HCT116 (cell line): Measurements from ENCODE around the gene LATS1. TPM values are rescaled to one million over a fixed set of nuclear protein-coding genes. Genes with fewer than 3 reads are reported as not detected.
A peak's percentile ranks its signal among the peaks of the same experiment; 100 is the strongest.
"Not testable (repeated sequence)": the region's sequence is repeated elsewhere in the genome, so short reads cannot be mapped to it uniquely, and the experiment has no call there.

Experiments
- ATAC-seq: fragments of 200-7000 bp; cut with Tn5 transposase; 2 replicates; pipeline ENCODE4 v1.9.1; 2020; ENCODE audit warnings: mild to moderate bottlenecking, moderate library complexity
- BruUV-seq: library from RNA; stranded (reverse); fragments of 400-500 nt; replicated peaks from 2 replicates; lab custom pipeline; 2021; lab: Mats Ljungman, UMichigan
- CTCF ChIA-PET: fragments of 300-600 bp; sonication (Branson Sonifier 250); formaldehyde crosslinking; loops from one replicate; lab custom pipeline; 2021; ENCODE audit warnings: antibody characterized with exemption; lab: Charles Lee
- POLR2A ChIA-PET: fragments of 300-600, 350-600 bp; sonication (Branson Sonifier 250); formaldehyde crosslinking; loops from one replicate; lab custom pipeline; 2021; ENCODE audit warnings: antibody characterized with exemption; lab: Charles Lee
- RAD21 ChIA-PET, 2 experiments: fragments of 300-600 bp; sonication (Branson Sonifier 250); formaldehyde crosslinking; loops; one replicate each; lab custom pipeline; 2023; ENCODE audit warnings: low total read pairs in 2 of 2; ENCODE audit not compliant: uncharacterized antibody in 2 of 2, unreplicated experiment in 2 of 2, low non-redundant PET in 1 of 2; lab: Charles Lee
- DNase-seq: peaks from one replicate; pipeline ENCODE4 v3.0.0-alpha.2; 2010; ENCODE audit warnings: low read depth, low spot score
- H2AFZ ChIP-seq: fragments of 200-600 bp; shearing (Covaris generic), sonication (generic); 2 replicates; pipeline ENCODE4 v1.6.1; 2017; ENCODE audit warnings: low read depth, mixed run types, mixed read lengths, antibody characterized with exemption, low read length; ENCODE audit not compliant: poor library complexity, severe bottlenecking
- H3K27ac ChIP-seq: 2 replicates; pipeline ENCODE4 v1.5.1; 2012; ENCODE audit warnings: low read depth, low read length
- H3K27me3 ChIP-seq: fragments of 200-600 bp; sonication (generic); 2 replicates; pipeline ENCODE4 v1.6.1; 2016; ENCODE audit warnings: mixed run types, low read length, mixed read lengths; ENCODE audit not compliant: insufficient read depth
- H3K36me3 ChIP-seq, 2 experiments: fragments of 200-500 bp in 1 of 2; fragments of 200-600 bp in 1 of 2; sonication (Bioruptor generic) in 1 of 2; sonication (generic) in 1 of 2; 2 replicates each; pipeline versions ENCODE4 v1.5.1 to v1.6.1; 2014 to 2016; ENCODE audit warnings: low read length in 2 of 2, inconsistent platforms in 1 of 2, mixed read lengths in 1 of 2, mixed run types in 1 of 2; ENCODE audit not compliant: insufficient read depth in 2 of 2, control insufficient read depth in 1 of 2
- H3K4me1 ChIP-seq, 2 experiments: fragments of 200-600 bp in 1 of 2; sonication (generic) in 1 of 2; 2 replicates each; pipeline versions ENCODE4 v1.5.1 to v1.6.1; 2012 to 2017; ENCODE audit warnings: low read length in 2 of 2, inconsistent platforms in 1 of 2, mild to moderate bottlenecking in 1 of 2, mixed read lengths in 1 of 2, mixed run types in 1 of 2, moderate library complexity in 1 of 2; ENCODE audit not compliant: insufficient read depth in 2 of 2, control insufficient read depth in 1 of 2
- H3K4me2 ChIP-seq: fragments of 200-600 bp; sonication (generic); 2 replicates; pipeline ENCODE4 v1.6.1; 2017; ENCODE audit warnings: mixed run types, low read length, mixed read lengths
- H3K4me3 ChIP-seq, 2 experiments: fragments of 200-600 bp in 1 of 2; sonication (generic) in 1 of 2; replicated peaks in 1 of 2; 2 replicates each; pipeline ENCODE4 v1.5.1; 2011 to 2016; ENCODE audit warnings: low read length in 2 of 2, control low read depth in 1 of 2, low read depth in 1 of 2, mild to moderate bottlenecking in 1 of 2, mixed read lengths in 1 of 2, mixed run types in 1 of 2
- H3K79me2 ChIP-seq: fragments of 200-600 bp; sonication (generic); 2 replicates; pipeline ENCODE4 v1.6.1; 2017; ENCODE audit warnings: mild to moderate bottlenecking, mixed run types, low read length, moderate library complexity, mixed read lengths; ENCODE audit not compliant: insufficient read depth
- H3K9ac ChIP-seq: fragments of 200-600 bp; sonication (generic); 2 replicates; pipeline ENCODE4 v1.6.1; 2016; ENCODE audit warnings: low read length, mixed read lengths
- H3K9me2 ChIP-seq: fragments of 200-600 bp; sonication (generic), shearing (Covaris generic); 2 replicates; pipeline ENCODE4 v1.6.1; 2017; ENCODE audit warnings: mixed run types, mild to moderate bottlenecking, moderate library complexity; ENCODE audit not compliant: insufficient read depth
- H3K9me3 ChIP-seq, 2 experiments: fragments of 200-500 bp in 1 of 2; fragments of 200-600 bp in 1 of 2; sonication (Bioruptor generic) in 1 of 2; sonication (generic) in 1 of 2; 2 replicates each; pipeline ENCODE4 v1.6.1; 2014 to 2017; ENCODE audit warnings: low read length in 2 of 2, mixed read lengths in 2 of 2, inconsistent platforms in 1 of 2, low read depth in 1 of 2, mild to moderate bottlenecking in 1 of 2, mixed run types in 1 of 2, moderate library complexity in 1 of 2; ENCODE audit not compliant: control insufficient read depth in 1 of 2, insufficient read depth in 1 of 2
- H4K20me1 ChIP-seq: fragments of 200-600 bp; sonication (generic), shearing (Covaris generic); 2 replicates; pipeline ENCODE4 v1.6.1; 2017; ENCODE audit warnings: mixed run types, mild to moderate bottlenecking, moderate library complexity; ENCODE audit not compliant: insufficient read depth
- CBX3 ChIP-seq: IDR thresholded peaks from 2 replicates; pipeline ENCODE4 v1.6.1; 2012; ENCODE audit warnings: low read depth
- CEBPB ChIP-seq: IDR thresholded peaks from 2 replicates; pipeline ENCODE4 v1.6.1; 2012; ENCODE audit warnings: low read depth
- ELF1 ChIP-seq: IDR thresholded peaks from 2 replicates; pipeline ENCODE4 v1.6.1; 2012; ENCODE audit warnings: low read depth, borderline replicate concordance
- FOSL1 ChIP-seq: IDR thresholded peaks from 2 replicates; pipeline ENCODE4 v1.6.1; 2012; ENCODE audit warnings: low read depth
- JUND ChIP-seq: IDR thresholded peaks from 2 replicates; pipeline ENCODE4 v1.6.1; 2012
- POLR2A ChIP-seq: IDR thresholded peaks from 2 replicates; pipeline ENCODE4 v1.7.0; 2011; ENCODE audit warnings: borderline replicate concordance; ENCODE audit not compliant: insufficient read depth, insufficient read length; ENCODE audit errors: extremely low read depth
- POLR2AphosphoS5 ChIP-seq: IDR thresholded peaks from 2 replicates; pipeline ENCODE4 v1.6.1; 2011; ENCODE audit warnings: mild to moderate bottlenecking, low read depth, low read length, moderate library complexity
- SP1 ChIP-seq: IDR thresholded peaks from 2 replicates; pipeline ENCODE4 v1.6.1; 2012; ENCODE audit warnings: low read depth
- TCF7L2 ChIP-seq: IDR thresholded peaks from 2 replicates; pipeline ENCODE4 v1.7.0; 2011; ENCODE audit warnings: borderline replicate concordance, inconsistent platforms; ENCODE audit not compliant: insufficient read depth, insufficient read length; ENCODE audit errors: extremely low read depth
- YY1 ChIP-seq: IDR thresholded peaks from 2 replicates; pipeline ENCODE4 v1.6.1; 2011; ENCODE audit warnings: low read length, low read depth, moderate library complexity, mild to moderate bottlenecking; ENCODE audit not compliant: insufficient replicate concordance; ENCODE audit errors: extremely low read depth
- ZFX ChIP-seq: fragments of 450-650 bp; IDR thresholded peaks from 2 replicates; pipeline ENCODE4 v1.6.1; 2017
- intact Hi-C: fragments of 100-400 bp; cut with micrococcal nuclease; formaldehyde crosslinking; loops from 2 replicates; pipeline ENCODE4 v1.10.0; 2022
- total RNA-seq: library from RNA; stranded (reverse); gene quantifications from one replicate; pipeline ENCODE4 v1.2.1, GENCODE V29; 2021; ENCODE audit not compliant: unreplicated experiment
- TF ChIP-seq, protein P1 (sequence below), 3 experiments: fragments of 200-600 bp in 1 of 3; sonication (generic) in 1 of 3; IDR thresholded peaks in 2 of 3; conservative IDR thresholded peaks in 1 of 3; 2 replicates each; pipeline ENCODE4 v1.5.1; 2012 to 2017; ENCODE audit warnings: low read depth in 2 of 3, low read length in 2 of 3, antibody characterized with exemption in 1 of 3, borderline replicate concordance in 1 of 3, control low read depth in 1 of 3, mild to moderate bottlenecking in 1 of 3, mixed read lengths in 1 of 3, mixed run types in 1 of 3, moderate library complexity in 1 of 3; ENCODE audit not compliant: insufficient read depth in 1 of 3
- TF ChIP-seq, protein P2 (sequence below): IDR thresholded peaks from 2 replicates; pipeline ENCODE4 v1.6.1; 2012
- TF ChIP-seq, protein P3 (sequence below): IDR thresholded peaks from 2 replicates; pipeline ENCODE4 v1.6.1; 2011; ENCODE audit warnings: mild to moderate bottlenecking, low read length, moderate library complexity; ENCODE audit not compliant: insufficient replicate concordance; ENCODE audit errors: extremely low read depth

Gene LATS1
- total RNA-seq, 1 experiment from 2014 or later, result 21.6 TPM

DNA sequence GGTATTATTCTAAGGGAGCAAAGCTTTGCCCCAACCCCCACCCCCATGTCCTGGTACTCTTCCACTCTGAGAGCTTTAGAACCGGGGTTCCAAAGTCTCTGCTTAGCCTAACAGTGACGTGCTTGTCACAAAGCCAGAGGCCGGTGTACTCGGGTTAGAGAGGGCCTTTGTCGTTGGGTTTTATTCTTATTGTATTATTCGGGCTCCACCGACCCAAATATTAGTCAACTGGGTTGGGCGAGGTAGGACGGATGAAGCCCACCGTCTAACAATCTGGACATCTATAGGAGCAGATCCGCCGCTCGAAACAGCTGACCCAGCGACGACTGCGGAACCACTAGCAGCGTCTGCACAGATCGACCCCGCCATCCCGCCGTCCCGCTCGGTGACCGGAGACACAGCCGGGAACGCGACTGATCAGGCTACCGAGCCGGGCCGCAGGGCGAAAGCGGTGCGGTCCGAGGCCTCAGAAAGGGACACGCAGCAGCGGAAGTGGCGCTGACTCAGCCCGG is 31.2 kb upstream of the LATS1 start:
- not testable (repeated sequence) for H3K27me3 ChIP-seq
- ATAC-seq, result peak; percentile 12
- H3K4me3 ChIP-seq, result peak overlapping the region; percentile 85 to 99
- TF ChIP-seq JUND (peak; percentile 44; the same call in 1 of the 2 replicates), FOSL1 (peak; percentile 56)
- TF ChIP-seq, all 23 proteins: peak for 2; not testable (repeated sequence) for 21
- DNase-seq, CTCF ChIA-PET, H3K36me3 ChIP-seq, H2AFZ ChIP-seq, H3K9me2 ChIP-seq, H4K20me1 ChIP-seq, H3K9me3 ChIP-seq, intact Hi-C loops: not testable (repeated sequence)
- Histone ChIP-seq H3K79me2 (peaks cover 67% of the 10 kb centered on the region), H3K4me1 (peaks cover 17 to 28% of the 10 kb centered on the region in 2 experiments), H3K27ac (peak overlapping the region; percentile 94), H3K4me2 (peak overlapping the region; percentile 91), H3K9ac (peak overlapping the region; percentile 98)
- ChIA-PET RAD21 (interaction anchor here in 1 of 2 experiments (0.7 kb wide), 1 partner anchor 47 kb away, joined by 3 read pairs; no protein-coding TSS in a partner anchor), POLR2A (interaction anchor here (0.7 kb wide), 1 partner anchor 217 kb away, joined by 3 read pairs; no protein-coding TSS in a partner anchor)
- BruUV-seq, result TSS peak; percentile 26

DNA sequence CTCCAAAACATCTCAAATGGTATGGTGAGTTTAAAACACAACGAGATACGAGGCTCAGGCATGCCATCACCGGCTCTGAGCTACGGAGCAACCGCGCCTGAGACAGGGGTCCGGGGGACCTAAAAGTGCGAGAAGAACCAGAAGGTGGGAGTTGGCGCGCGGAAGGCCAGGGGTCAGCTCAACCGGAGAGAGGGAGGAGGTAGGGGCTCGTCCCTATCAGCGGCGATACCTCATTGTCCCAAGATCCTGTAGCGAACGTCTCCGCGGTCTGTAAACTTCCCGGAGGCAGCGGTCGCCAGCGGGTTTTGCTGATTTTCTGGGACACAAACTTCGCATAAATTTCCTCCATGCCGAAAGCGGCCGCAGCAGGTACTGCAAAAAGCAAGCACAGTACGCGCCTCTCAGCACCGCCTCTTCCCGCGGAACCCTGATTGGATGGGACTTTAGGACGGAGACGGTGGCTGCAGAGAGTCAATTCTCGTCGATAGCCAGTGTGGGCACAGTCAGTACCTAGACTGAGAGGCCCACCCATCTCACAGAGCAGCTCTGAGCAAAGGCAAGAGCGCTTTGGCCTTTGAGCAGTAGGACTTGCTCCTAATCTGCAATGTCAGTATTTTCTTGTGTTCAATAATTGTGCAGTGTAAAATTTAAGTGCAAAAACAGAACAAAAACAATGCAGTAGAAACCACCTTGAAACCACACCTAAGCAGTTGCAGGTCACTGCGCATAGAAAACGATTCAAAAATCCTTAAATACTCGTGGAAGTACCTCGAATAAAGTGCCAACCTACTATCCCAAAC is 28.4 kb upstream of the LATS1 start, which contains the start of gene NUP43:
TSS of gene NUP43 (minus strand) at position 383 of the 800 bp plus-strand sequence. CDS start at position 349, 34 bp downstream.
- ATAC-seq (peak; percentile 64), DNase-seq (peak; percentile 93)
- H4K20me1 ChIP-seq, result no peaks in the 10 kb centered on the region
- H3K27ac ChIP-seq, result peak within 1 kb of the TSS; percentile 63
- intact Hi-C loops, result no loop called here
- H3K4me3 ChIP-seq, result peak within 1 kb of the TSS; percentile 90 to 91
- CTCF ChIA-PET, result no interaction called here
- peak within 1 kb of the TSS; percentile 82 for H3K4me2 ChIP-seq
- peaks cover 13 to 15% of the 10 kb centered on the region in 2 experiments; a peak in 3 of 4 replicates for H3K36me3 ChIP-seq
- no peaks in the 10 kb centered on the region for H3K27me3 ChIP-seq
- H3K4me1 ChIP-seq, result peaks cover 17 to 28% of the 10 kb centered on the region in 2 experiments
- peaks cover 50% of the 10 kb centered on the region for H3K79me2 ChIP-seq
- H3K9me3 ChIP-seq, result no peaks in the 10 kb centered on the region
- no peaks in the 10 kb centered on the region for H3K9me2 ChIP-seq
- RAD21 ChIA-PET, result no interaction called here
- POLR2A ChIA-PET, result no interaction called here
- peak within 1 kb of the TSS; percentile 81 for H3K9ac ChIP-seq
- peak within 1 kb of the TSS; percentile 85 for H2AFZ ChIP-seq
- TSS peak; percentile 80 for BruUV-seq
- TF ChIP-seq, protein P1, sequence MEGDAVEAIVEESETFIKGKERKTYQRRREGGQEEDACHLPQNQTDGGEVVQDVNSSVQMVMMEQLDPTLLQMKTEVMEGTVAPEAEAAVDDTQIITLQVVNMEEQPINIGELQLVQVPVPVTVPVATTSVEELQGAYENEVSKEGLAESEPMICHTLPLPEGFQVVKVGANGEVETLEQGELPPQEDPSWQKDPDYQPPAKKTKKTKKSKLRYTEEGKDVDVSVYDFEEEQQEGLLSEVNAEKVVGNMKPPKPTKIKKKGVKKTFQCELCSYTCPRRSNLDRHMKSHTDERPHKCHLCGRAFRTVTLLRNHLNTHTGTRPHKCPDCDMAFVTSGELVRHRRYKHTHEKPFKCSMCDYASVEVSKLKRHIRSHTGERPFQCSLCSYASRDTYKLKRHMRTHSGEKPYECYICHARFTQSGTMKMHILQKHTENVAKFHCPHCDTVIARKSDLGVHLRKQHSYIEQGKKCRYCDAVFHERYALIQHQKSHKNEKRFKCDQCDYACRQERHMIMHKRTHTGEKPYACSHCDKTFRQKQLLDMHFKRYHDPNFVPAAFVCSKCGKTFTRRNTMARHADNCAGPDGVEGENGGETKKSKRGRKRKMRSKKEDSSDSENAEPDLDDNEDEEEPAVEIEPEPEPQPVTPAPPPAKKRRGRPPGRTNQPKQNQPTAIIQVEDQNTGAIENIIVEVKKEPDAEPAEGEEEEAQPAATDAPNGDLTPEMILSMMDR (IDR thresholded peaks at IDR 0.05 in 2 of 3, conservative IDR thresholded peaks at IDR 0.05 in 1 of 3; ENCODE audit: borderline replicate concordance in 1 of 3, insufficient read depth in 1 of 3, low read depth in 2 of 3, low read length in 2 of 3), result peak in 2 of 3 experiments; percentile 50 to 55; a peak in 4 of 6 replicates
- TF ChIP-seq ELF1, result no peak; the same call in 1 of the 2 replicates
- peak; percentile 91 for TF ChIP-seq POLR2AphosphoS5
- TF ChIP-seq CEBPB, result no peak
- TF ChIP-seq YY1, result peak; percentile 77
- TF ChIP-seq, protein P2, sequence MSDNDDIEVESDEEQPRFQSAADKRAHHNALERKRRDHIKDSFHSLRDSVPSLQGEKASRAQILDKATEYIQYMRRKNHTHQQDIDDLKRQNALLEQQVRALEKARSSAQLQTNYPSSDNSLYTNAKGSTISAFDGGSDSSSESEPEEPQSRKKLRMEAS, result peak; percentile 87
- TF ChIP-seq, protein P3, sequence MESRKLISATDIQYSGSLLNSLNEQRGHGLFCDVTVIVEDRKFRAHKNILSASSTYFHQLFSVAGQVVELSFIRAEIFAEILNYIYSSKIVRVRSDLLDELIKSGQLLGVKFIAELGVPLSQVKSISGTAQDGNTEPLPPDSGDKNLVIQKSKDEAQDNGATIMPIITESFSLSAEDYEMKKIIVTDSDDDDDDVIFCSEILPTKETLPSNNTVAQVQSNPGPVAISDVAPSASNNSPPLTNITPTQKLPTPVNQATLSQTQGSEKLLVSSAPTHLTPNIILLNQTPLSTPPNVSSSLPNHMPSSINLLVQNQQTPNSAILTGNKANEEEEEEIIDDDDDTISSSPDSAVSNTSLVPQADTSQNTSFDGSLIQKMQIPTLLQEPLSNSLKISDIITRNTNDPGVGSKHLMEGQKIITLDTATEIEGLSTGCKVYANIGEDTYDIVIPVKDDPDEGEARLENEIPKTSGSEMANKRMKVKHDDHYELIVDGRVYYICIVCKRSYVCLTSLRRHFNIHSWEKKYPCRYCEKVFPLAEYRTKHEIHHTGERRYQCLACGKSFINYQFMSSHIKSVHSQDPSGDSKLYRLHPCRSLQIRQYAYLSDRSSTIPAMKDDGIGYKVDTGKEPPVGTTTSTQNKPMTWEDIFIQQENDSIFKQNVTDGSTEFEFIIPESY, result peak; percentile 69
- peak; percentile 32 for TF ChIP-seq POLR2A
- peak; percentile 96 for TF ChIP-seq SP1
- peak; percentile 34 for TF ChIP-seq TCF7L2
- TF ChIP-seq ZFX, result peak; percentile 67
- TF ChIP-seq CBX3, result peak; percentile 91; the same call in 1 of the 2 replicates
